ENCODE results near the gene CTDSP1.
A peak's percentile ranks its signal among the peaks of the same experiment; 100 is the strongest.

Gene CTDSP1

DNA sequence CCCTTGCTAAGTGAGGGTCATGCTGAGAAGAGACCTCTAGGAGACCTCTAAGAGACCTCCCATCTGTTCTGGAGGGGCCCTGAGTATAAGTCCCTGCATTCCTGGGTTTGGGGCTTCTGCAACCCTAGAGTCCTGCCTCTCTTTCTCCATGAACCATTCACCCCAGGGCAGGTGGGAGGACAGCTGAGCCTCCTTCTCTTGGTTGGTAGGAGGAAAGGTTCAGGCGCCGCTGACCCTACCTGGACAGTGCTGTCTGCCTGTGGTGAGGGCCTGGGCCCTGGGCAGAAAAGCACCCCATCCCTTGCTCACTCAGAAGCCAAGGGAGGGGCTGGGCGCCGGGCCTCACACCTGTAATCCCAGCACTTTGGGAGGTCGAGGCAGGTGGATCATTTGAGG lies 18.7 kb downstream of the CTDSP1 start:
- TF ChIP-seq GATA1 (IDR thresholded peaks at IDR 0.05; ENCODE audit: low read depth, low read length), result no peak
- no peak for TF ChIP-seq POLR2A (IDR thresholded peaks at IDR 0.05; ENCODE audit: low read length)
- DNase-seq, result no peak

DNA sequence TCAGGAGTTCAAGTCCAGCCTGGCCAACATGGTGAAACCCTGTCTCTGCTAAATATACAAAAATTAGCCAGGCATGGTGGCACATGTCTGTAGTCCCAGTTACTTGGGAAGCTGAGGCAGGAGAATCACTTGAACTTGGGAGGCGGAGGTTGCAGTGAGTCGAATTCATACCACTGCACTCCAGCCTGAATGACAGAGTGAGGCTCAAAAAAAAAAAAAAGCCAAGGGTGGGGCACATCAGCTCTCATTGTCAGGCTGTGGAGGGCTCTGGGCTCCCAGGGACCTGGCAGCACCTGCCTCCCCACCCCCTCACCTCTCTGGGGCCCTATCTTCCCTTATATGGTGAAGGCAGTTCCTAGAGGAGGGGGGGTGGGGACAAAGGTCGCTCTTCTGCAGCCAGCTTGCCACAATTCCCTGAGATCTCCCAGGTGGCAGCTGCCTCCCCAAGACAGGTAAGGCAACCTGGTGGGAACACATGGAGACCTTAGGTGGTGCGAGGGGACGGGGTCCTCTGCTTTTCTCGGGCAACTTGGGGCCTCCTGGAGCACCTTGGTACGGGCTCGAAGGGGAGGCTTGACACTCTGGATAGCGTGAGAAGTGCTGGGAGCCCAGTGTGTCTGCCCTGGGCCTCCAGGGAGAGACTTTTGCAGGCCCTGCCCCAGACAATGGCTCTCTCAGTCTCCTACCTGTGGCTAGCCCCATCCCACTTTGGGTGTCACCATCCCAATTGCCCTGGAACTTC lies 19.2 kb downstream of the CTDSP1 start, which contains the start of gene VIL1:
TSS of gene VIL1 (plus strand) at position 407 of the 742 bp plus-strand sequence. CDS start 4,656 bp downstream, outside the sequence.
- DNase-seq, result no peak
- no peak for TF ChIP-seq POLR2A (IDR thresholded peaks at IDR 0.05; ENCODE audit: low read length)

DNA sequence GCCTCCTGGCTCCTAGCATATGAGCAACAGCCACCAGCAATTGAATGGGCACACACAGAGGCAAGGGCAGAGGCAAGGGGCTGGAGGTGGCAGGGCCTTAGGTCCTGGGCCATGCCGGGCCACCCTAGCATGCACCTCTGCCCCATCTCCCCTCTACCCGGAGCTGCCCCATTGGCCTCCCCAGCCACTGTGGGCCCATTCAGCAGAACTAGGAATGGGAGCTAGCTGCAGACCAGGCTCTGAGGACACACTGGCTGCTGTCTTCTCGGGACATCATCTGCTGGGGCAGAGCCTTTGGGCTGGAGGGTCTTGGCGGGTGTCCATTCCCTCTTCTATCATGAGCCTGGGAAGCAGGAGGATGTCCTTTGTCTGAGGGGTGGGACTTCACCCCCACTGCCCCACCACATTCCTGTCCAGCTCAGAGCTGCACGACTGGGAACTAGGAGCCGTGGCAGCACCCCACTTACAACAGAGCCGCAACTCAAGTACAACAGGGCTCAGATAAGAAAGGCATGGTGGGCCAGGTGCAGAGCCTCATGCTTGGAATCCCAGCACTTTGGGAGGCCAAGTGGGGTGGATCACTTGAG lies 20.1 kb downstream of the CTDSP1 start:
- TF ChIP-seq GATA1 (IDR thresholded peaks at IDR 0.05; ENCODE audit: low read depth, low read length), result no peak
- TF ChIP-seq POLR2A (IDR thresholded peaks at IDR 0.05; ENCODE audit: low read length), result no peak
- DNase-seq, result no peak

DNA sequence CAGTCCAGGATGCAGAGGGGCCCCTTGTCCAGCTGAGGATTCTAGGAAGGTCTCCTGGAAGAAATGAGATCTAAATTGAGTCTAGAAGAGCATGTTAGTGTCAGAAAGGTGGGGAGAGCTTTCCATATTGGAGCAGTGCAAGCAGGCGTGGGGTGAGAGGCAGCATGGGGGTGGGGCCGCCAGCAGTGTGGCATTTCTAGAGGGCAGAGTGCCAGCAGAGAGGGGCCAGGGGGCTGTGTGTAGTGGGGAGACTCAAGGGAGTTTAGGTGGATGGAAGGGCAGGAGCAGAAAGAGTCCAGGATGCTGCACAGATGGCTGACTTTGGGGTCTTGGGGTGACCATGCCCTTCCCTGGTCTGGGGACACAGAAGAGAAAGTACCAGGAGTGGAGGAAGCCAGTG lies 21.4 kb downstream of the CTDSP1 start:
- no peak for DNase-seq
- TF ChIP-seq POLR2A (IDR thresholded peaks at IDR 0.05; ENCODE audit: low read length) (no peak), GATA1 (IDR thresholded peaks at IDR 0.05; ENCODE audit: low read depth, low read length) (no peak)

DNA sequence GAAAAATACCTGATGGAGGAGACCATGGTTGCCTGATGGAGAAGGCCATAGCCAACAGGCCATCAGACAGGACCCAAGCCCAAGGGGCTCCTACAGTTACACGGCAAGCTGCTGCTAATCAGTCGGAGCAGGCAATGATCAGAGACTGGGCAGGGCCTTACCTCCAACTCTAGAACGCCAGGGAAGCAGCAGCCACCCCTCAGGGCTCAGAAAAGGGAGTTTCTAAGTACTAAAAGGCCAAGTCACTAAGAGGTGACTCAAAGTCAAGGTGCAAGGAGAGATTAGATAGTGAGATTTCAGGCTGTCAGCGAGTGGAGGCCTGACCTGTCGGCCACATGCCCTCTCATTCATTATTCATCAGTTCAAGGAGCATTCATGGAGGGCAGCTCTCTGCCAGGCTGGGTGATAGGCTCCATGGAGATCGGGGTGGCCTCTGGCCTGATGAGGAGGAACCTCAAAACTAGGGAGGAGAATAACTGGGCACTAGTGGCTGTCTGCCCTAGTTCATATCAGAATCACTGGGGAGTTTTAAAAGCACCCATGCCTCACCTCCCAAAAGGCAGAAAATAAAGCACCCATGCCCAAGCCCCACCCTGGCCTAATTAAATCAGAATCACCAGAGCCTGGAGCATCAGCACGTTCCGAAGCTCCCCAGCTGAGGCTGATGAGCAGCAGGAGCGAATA lies 22.9 kb downstream of the CTDSP1 start:
- TF ChIP-seq GATA1 (IDR thresholded peaks at IDR 0.05; ENCODE audit: low read depth, low read length), result no peak
- TF ChIP-seq POLR2A (IDR thresholded peaks at IDR 0.05; ENCODE audit: low read length), result peak; percentile 72
- DNase-seq, result peak; percentile 85 to 86

DNA sequence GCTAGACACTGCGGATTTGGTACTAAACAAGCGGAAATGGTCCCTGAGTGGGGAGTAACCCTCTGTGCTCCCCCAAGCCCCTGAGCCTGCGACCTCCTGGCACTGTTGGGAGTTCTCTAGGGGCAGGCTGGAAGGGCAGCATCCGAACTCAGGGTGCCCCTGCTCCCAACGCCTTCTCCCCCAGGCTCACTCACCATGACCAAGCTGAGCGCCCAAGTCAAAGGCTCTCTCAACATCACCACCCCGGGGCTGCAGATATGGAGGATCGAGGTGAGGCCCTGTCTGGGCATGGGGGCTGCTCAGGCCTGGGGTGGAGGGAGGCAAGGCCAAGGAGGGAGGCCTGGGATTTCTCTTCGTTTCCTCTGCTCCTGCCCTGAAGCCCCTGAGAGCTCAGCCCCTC lies 23.9 kb downstream of the CTDSP1 start:
- TF ChIP-seq POLR2A (IDR thresholded peaks at IDR 0.05; ENCODE audit: low read length) (no peak), GATA1 (IDR thresholded peaks at IDR 0.05; ENCODE audit: low read depth, low read length) (no peak)
- no peak for DNase-seq

DNA sequence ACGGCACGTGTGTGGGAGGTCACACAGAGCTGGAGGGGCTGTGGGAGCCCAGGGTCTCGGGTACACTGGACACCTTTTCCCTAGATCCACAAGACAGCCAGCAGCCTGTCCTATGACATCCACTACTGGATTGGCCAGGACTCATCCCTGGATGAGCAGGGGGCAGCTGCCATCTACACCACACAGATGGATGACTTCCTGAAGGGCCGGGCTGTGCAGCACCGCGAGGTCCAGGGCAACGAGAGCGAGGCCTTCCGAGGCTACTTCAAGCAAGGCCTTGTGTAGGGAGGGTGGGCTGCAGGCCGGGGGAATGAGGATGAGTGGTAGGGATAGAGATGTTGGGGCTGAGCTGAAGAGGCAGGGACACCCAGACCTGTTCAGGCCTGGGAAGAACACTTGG lies 25.9 kb downstream of the CTDSP1 start:
- TF ChIP-seq GATA1 (IDR thresholded peaks at IDR 0.05; ENCODE audit: low read depth, low read length) (no peak), POLR2A (IDR thresholded peaks at IDR 0.05; ENCODE audit: low read length) (no peak)

DNA sequence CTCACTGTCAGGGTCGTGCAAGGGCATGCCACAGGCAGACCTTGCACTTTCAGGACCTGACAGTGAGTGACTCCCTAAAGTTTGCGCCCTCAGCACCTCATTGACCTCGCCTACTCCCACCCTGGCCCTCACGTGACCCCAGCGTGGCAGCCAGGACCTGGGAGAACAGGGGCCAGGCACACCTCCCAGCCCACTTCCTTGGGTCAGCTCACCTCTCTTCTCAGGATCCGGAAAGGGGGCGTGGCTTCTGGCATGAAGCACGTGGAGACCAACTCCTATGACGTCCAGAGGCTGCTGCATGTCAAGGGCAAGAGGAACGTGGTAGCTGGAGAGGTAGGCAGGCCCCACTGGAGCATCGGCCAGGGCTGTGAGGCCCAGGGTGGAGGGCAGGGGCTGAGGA lies 28.1 kb downstream of the CTDSP1 start:
- DNase-seq, result no peak
- TF ChIP-seq GATA1 (IDR thresholded peaks at IDR 0.05; ENCODE audit: low read depth, low read length), result no peak
- TF ChIP-seq POLR2A (IDR thresholded peaks at IDR 0.05; ENCODE audit: low read length), result no peak

More for the DNA sequence above, 25.9 kb downstream of the CTDSP1 start:
- DNase-seq, result no peak

DNA sequence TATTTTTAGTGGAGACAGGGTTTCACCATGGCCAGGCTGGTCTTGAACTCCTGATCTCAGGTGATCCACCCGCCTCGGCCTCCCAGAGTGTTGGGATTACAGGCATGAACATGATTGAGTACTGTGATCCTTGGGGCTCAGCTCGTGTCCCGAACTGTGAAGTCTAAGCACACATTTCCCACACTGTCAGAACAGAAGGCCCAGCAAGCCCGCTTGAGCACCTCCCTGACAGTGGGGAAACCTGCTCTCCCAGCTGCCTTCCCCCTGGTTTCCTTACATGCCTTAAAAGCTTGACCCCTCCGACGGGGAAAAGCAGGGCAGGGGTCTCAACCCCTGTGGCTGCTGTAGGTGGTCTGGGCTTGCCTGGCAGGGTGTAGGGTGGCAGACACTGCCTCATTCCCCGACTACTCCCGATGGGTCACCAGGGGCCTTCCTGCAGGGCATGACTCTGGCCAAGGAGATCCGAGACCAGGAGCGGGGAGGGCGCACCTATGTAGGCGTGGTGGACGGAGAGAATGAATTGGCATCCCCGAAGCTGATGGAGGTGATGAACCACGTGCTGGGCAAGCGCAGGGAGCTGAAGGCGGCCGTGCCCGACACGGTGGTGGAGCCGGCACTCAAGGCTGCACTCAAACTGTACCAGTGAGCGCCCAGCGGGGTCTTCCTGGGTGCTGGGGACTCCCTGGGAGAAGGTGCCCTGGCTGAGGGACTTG lies 29.3 kb downstream of the CTDSP1 start:
- TF ChIP-seq POLR2A (IDR thresholded peaks at IDR 0.05; ENCODE audit: low read length), result no peak
- TF ChIP-seq GATA1 (IDR thresholded peaks at IDR 0.05; ENCODE audit: low read depth, low read length), result no peak
- no peak for DNase-seq

DNA sequence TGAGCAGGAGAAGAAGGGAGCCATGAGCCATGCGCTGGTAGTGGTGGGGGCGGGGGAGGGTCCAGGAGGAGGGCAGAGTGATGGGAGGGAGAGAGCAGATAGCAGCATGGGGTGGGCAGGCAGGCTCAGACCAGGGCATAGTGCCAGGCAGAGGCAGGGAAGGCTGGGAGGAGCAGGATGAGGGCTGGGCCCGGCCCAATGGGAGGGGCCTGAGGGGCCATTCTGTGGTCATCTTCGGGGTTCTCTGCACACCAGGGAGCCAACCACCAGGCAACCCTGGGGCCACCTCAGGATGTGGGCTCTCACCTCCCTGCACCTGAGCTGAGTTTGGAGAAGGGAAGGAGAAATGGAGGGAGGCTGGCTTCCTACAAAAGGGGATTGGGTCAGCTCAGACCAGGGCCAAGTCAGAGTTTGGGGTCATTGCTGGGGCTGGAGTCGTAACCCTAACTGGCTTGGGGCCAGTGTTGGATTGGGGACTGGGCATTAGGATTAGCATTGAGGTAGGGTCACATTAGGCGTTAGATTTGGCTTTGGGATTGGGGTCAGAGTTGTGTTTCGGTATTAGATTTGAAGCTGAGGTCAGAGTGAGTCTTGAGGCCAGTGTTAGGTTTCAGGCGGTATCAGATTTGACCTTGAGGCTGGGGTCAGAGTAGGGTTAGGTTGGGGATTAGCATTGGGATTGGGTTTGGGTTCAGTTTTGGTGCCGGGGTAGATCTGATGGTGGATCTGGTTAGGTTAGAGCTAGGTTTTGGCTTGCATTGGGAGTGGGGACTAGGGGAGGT lies 30.4 kb downstream of the CTDSP1 start:
- peak; percentile 36 to 46 for DNase-seq
- TF ChIP-seq POLR2A (IDR thresholded peaks at IDR 0.05; ENCODE audit: low read length) (no peak), GATA1 (IDR thresholded peaks at IDR 0.05; ENCODE audit: low read depth, low read length) (no peak)

DNA sequence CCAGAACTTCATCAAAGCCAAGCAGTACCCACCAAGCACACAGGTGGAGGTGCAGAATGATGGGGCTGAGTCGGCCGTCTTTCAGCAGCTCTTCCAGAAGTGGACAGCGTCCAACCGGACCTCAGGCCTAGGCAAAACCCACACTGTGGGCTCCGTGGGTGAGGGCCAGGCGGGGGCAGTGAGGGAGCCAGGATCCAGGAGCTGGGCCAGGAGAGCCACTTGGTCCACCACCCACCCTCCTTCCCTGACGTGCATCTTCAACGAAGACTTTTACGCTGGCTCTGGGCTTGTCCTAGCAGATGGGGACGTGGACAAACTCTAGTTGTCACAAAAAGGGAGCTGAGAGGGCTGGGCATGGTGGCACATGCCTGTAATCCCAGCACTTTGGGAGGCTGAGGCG lies 31.1 kb downstream of the CTDSP1 start:
- no peak for DNase-seq
- TF ChIP-seq GATA1 (IDR thresholded peaks at IDR 0.05; ENCODE audit: low read depth, low read length), result no peak
- TF ChIP-seq POLR2A (IDR thresholded peaks at IDR 0.05; ENCODE audit: low read length), result no peak

DNA sequence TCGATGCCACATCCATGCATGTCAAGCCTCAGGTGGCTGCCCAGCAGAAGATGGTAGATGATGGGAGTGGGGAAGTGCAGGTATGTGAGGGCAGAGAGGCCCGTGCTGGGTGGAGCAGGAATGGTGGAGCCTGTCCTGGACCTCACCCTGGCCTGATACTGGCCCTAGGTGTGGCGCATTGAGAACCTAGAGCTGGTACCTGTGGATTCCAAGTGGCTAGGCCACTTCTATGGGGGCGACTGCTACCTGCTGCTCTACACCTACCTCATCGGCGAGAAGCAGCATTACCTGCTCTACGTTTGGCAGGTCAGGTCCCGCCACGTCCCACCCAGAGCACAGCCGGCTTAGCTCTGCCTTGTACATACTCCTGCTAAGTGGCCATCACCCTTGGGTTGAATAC lies 32.2 kb downstream of the CTDSP1 start:
- DNase-seq, result no peak
- TF ChIP-seq GATA1 (IDR thresholded peaks at IDR 0.05; ENCODE audit: low read depth, low read length) (no peak), POLR2A (IDR thresholded peaks at IDR 0.05; ENCODE audit: low read length) (no peak)

DNA sequence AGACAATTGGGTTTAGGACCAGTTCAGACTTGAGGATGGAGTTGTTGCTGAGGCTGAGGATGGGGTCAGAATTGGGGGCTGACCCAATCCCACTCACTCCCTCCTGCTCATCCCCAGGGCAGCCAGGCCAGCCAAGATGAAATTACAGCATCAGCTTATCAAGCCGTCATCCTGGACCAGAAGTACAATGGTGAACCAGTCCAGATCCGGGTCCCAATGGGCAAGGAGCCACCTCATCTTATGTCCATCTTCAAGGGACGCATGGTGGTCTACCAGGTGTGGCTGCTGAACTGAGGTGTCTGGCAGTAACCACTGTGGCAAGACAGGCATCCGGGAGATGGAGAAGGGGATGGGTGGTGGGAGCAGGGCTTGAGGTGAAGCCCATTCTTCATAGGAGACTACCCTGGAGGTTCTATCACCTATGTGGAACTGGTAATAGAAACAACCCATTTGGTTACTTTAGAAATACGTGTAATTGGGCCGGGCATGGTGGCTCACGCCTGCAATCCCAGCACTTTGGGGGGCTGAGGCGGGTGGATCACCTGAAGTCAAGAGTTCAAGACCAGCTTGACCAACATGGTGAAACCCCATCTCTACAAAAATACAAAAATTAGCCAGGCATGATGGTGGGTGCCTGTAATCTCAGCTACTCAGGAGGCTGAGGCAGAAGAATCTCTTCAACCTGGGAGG lies 33.2 kb downstream of the CTDSP1 start:
- no peak for TF ChIP-seq GATA1 (IDR thresholded peaks at IDR 0.05; ENCODE audit: low read depth, low read length)
- TF ChIP-seq POLR2A (IDR thresholded peaks at IDR 0.05; ENCODE audit: low read length), result no peak
- no peak for DNase-seq

Measured in erythroblast (primary cell).